Endothelial cell (in vitro differentiated cells): Measurements from ENCODE around the gene SRRM5. TPM values are rescaled to one million over a fixed set of nuclear protein-coding genes. Genes with fewer than 3 reads are reported as not detected.
A peak's percentile ranks its signal among the peaks of the same experiment; 100 is the strongest.

ENCODE experiments used
- DNase-seq: peaks from one replicate; pipeline ENCODE4 v3.0.0; 2021; ENCODE audit warnings: low spot score
- H3K27ac Mint-ChIP-seq: one replicate; pipeline ENCODE4 v1.8.0; 2021; ENCODE audit warnings: mixed read lengths, inconsistent platforms; ENCODE audit not compliant: unreplicated experiment
- H3K27me3 Mint-ChIP-seq: one replicate; pipeline ENCODE4 v1.8.0; 2021; ENCODE audit warnings: mild to moderate bottlenecking, moderate library complexity, mixed read lengths, inconsistent platforms; ENCODE audit not compliant: unreplicated experiment
- H3K36me3 Mint-ChIP-seq: one replicate; pipeline ENCODE4 v1.8.0; 2021; ENCODE audit warnings: mild to moderate bottlenecking, low read depth, mixed read lengths, inconsistent platforms; ENCODE audit not compliant: unreplicated experiment
- H3K4me1 Mint-ChIP-seq: one replicate; pipeline ENCODE4 v1.8.0; 2021; ENCODE audit warnings: mild to moderate bottlenecking, mixed read lengths, inconsistent platforms; ENCODE audit not compliant: unreplicated experiment
- H3K4me3 Mint-ChIP-seq: one replicate; pipeline ENCODE4 v1.8.0; 2021; ENCODE audit warnings: mild to moderate bottlenecking, mixed read lengths, inconsistent platforms; ENCODE audit not compliant: unreplicated experiment
- H3K9me3 Mint-ChIP-seq: one replicate; pipeline ENCODE4 v1.8.0; 2021; ENCODE audit warnings: mixed read lengths, inconsistent platforms; ENCODE audit not compliant: unreplicated experiment
- CTCF ChIP-seq: fragments of 200-600 bp; sonication (generic); IDR thresholded peaks from one replicate; pipeline ENCODE4 v1.5.0; 2021; ENCODE audit warnings: antibody characterized with exemption; ENCODE audit not compliant: unreplicated experiment
- total RNA-seq: library from RNA; stranded (reverse); fragmentation: NEBNext Ultra II Directional; extraction: Animal tissue kit (Norgen Biotek cat#: 25700); gene quantifications from one replicate; pipeline ENCODE4 v1.2.1, GENCODE V29; 2021; ENCODE audit not compliant: unreplicated experiment

The SRRM5 gene
- total RNA-seq, 1 donor from 2014 or later = 0.26 TPM

GRCh38 chr19:43575156-43575950 is 36.5 kb upstream of the SRRM5 start, which contains the start of the genes PINLYP and XRCC1:
Gene PINLYP, plus strand, starts transcription at chr19:43575801. Its CDS starts 1,391 bp downstream, at chr19:43577192.
Gene XRCC1, minus strand, starts transcription at chr19:43575527. Its CDS starts 69 bp downstream, at chr19:43575458.
- Mint-ChIP-seq H3K36me3 (peaks cover 13% of the 10 kb centered on the region), H3K27ac (peak within 1 kb of the TSS; percentile 99), H3K4me1 (peaks cover 26% of the 10 kb centered on the region), H3K9me3 (no peaks in the 10 kb centered on the region), H3K4me3 (peak within 1 kb of the TSS; percentile 98), H3K27me3 (peaks cover 17% of the 10 kb centered on the region)
- no peak for TF ChIP-seq CTCF
- DNase-seq = peak; percentile 96

DNA sequence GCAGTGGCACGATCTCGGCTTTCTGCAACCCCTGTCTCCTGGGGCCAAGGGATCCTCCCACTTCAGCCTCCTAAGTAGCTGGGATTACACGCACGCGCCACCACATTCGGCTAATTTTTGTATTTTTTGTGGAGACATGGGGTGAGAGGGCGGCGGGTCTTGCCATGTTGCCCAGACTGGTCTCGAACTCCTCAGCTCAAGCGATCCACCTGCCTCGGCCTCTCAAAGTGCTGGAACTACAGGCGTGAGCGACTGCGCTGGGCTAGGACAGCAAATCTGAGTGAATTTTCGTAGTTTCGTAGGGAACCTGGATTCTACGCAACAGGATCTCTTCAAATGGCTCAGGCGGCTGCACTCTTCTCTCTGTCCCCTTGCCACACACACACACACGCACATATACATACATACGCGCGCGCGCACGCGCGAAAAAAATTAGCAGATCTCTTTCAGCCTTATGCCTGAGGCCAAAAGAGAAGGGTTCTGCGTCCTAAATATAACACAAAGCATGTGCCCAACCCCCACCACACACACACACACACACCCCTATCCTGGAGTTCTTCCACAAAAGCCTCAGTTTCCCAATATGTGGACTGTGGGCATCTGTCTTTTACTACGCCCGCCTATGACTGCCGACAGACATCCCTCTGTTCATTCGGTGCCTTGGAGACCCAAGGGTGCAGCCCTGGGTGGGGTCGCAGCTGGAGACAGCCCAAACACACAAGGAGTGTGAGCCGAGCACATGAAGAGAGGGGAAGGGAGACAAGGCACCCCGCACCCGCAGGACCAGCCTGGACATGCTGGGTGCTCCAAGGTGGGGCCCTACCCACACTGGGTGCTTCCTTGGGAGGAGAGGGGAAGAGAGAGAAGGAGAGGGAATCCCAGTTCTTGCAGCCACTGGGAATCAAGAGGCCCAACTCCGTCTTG is 35.7 kb upstream of the SRRM5 start:
- DNase-seq = no peak
- Mint-ChIP-seq H3K4me1 (peaks cover 26% of the 10 kb centered on the region), H3K9me3 (no peaks in the 10 kb centered on the region), H3K27ac (peak overlapping the region; percentile 99), H3K4me3 (peak overlapping the region; percentile 82), H3K36me3 (peaks cover 13% of the 10 kb centered on the region), H3K27me3 (peaks cover 17% of the 10 kb centered on the region)
- TF ChIP-seq CTCF = no peak

GRCh38 chr19:43578787-43579186 is 33.1 kb upstream of the SRRM5 start:
- Mint-ChIP-seq H3K4me3 (peak overlapping the region; percentile 57), H3K9me3 (no peaks in the 10 kb centered on the region), H3K36me3 (peaks cover 10% of the 10 kb centered on the region), H3K4me1 (peaks cover 30% of the 10 kb centered on the region), H3K27ac (peak overlapping the region; percentile 9), H3K27me3 (peaks cover 13% of the 10 kb centered on the region)
- no peak for TF ChIP-seq CTCF
- no peak for DNase-seq

DNA sequence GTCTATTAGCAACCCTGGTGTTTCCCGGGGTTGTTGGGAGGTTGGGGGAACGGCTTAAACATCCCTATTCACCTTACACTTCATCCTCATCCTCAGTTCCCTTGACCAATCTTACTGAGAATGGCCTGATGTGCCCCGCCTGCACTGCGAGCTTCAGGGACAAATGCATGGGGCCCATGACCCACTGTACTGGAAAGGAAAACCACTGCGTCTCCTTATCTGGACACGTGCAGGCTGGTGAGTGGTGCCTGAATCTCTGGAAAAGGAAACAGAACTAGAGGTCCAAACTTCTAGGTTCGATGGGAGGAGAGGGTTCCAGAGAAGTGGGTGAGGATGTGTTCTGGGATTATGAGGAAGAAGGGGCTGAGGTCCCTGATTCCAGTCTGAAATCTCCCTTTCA is 30.4 kb upstream of the SRRM5 start:
- no peak overlapping the region for H3K27ac Mint-ChIP-seq
- no peak for DNase-seq
- H3K27me3 Mint-ChIP-seq = peaks cover 11% of the 10 kb centered on the region
- H3K4me3 Mint-ChIP-seq = no peak overlapping the region
- no peaks in the 10 kb centered on the region for H3K9me3 Mint-ChIP-seq
- H3K36me3 Mint-ChIP-seq = peaks cover 8% of the 10 kb centered on the region
- TF ChIP-seq CTCF = no peak
- H3K4me1 Mint-ChIP-seq = peaks cover 18% of the 10 kb centered on the region
